ENCODE measurements around the gene TSPYL1.

TSPYL1 gene

DNA sequence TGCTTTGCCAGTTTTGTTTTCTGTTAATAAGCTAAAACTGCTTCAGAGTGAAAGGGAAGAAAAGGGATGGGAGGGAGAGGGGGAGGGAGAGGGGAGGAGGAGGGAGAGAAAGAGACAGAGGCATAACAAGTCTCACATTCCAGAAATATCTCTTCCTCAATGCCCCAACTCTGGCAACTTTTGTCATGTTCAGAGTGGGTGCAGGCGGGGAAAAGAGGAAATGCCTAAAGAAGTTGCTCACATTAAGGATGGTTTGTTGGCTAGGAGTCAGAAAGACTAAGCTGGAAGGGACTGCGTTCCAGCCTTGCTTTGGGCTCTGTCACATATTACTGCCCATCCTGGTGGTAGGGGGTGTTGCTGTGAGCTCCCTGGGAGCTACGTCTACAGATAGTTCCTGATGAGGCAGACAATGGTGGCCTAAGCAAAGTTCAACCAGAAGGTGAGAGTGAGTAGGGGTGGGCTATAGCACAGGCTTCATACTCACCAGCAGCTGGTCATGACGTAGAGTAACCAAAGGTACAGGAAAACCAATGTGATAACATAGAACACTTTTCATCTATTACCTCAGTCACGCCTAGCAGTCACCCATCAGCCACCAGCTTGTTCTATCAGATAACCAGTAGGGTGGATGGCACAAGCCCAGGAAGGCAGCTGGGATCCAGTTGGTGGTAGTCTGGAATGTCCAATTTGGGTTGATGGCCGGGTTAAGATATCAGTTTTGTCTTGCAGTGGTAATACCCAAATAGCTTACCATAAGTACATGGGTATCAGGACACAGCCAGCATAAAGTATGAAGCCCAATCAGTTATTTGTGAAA is 28.0 kb downstream of the TSPYL1 start:
- Histone ChIP-seq H3K4me3 (ENCODE audit: low read depth, low read length) (no peak overlapping the region), H3K4ac (ENCODE audit: low read depth, low read length) (peak overlapping the region; percentile 32), H2BK120ac (ENCODE audit: insufficient read depth, low read length, poor library complexity) (peak overlapping the region; percentile 4), H3K9ac (ENCODE audit: low read length) (peak overlapping the region; percentile 39), H2BK5ac (ENCODE audit: low read depth, low read length, poor library complexity) (peak overlapping the region; percentile 2), H3K4me1 (ENCODE audit: control insufficient read depth in 1 of 2, insufficient read depth in 2 of 2, low read length in 2 of 2) (peaks cover 14 to 23% of the 10 kb centered on the region in 2 experiments), H4K8ac (ENCODE audit: low read depth, low read length) (peak overlapping the region; percentile 25), H4K12ac (ENCODE audit: low read depth, low read length) (no peak overlapping the region), H3K9me3 (ENCODE audit: insufficient read depth, low read depth, low read length) (no peaks in the 10 kb centered on the region), H3K4me2 (ENCODE audit: low read length) (peak overlapping the region; percentile 55), H2AK5ac (ENCODE audit: low read length) (no peak overlapping the region), H3K18ac (ENCODE audit: low read length) (peak overlapping the region; percentile 10), H3K36me3 (ENCODE audit: control insufficient read depth in 1 of 2, insufficient read depth in 2 of 2, low read length in 2 of 2) (peaks cover 0 to 2% of the 10 kb centered on the region in 2 experiments), H4K91ac (ENCODE audit: low read depth, low read length) (peak overlapping the region; percentile 5), H3K79me1 (ENCODE audit: low read length) (peaks cover 11% of the 10 kb centered on the region), H2BK12ac (ENCODE audit: low read length) (no peak overlapping the region), H3K14ac (ENCODE audit: low read length) (peak overlapping the region; percentile 12), H2AFZ (ENCODE audit: insufficient read depth, low read length, poor library complexity) (no peak overlapping the region), H3K27me3 (ENCODE audit: insufficient read depth, low read length) (no peaks in the 10 kb centered on the region), H3K27ac (ENCODE audit: low read depth, low read length) (peak overlapping the region; percentile 89), H3K79me2 (ENCODE audit: control insufficient read depth, insufficient read depth, low read length, poor library complexity) (peaks cover 15% of the 10 kb centered on the region), H3K23ac (ENCODE audit: low read length) (no peak overlapping the region)
- no peak for DNase-seq
- WGBS (ENCODE audit: extremely low coverage, insufficient coverage, insufficient read length) = no CpG with 5 or more reads among the region's 6 CpGs

DNA sequence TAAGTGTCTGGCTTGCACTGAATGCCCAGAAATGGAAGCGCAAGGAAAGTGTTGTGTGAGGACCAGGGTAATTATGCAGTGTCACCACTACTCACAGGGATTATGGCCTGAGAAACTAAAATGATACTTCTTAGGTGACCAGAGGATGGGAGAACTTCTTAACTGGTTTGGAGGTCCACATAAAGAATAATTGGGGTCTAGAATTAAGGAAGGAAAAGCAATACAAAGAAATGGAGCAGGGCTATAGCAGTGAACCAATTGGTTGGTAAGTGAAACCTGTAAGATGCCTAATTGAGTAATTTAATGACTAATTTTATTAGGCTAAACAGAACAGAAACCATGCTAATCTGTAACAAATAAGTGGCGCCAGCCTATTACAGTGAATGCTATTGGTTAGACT is 31.2 kb downstream of the TSPYL1 start:
- Histone ChIP-seq H3K14ac (ENCODE audit: low read length) (no peak overlapping the region), H3K36me3 (ENCODE audit: control insufficient read depth in 1 of 2, insufficient read depth in 2 of 2, low read length in 2 of 2) (peaks cover 0 to 2% of the 10 kb centered on the region in 2 experiments), H3K27ac (ENCODE audit: low read depth, low read length) (no peak overlapping the region), H3K79me2 (ENCODE audit: control insufficient read depth, insufficient read depth, low read length, poor library complexity) (peaks cover 13% of the 10 kb centered on the region), H2BK5ac (ENCODE audit: low read depth, low read length, poor library complexity) (no peak overlapping the region), H4K8ac (ENCODE audit: low read depth, low read length) (no peak overlapping the region), H3K4me2 (ENCODE audit: low read length) (no peak overlapping the region), H3K23ac (ENCODE audit: low read length) (no peak overlapping the region), H2AFZ (ENCODE audit: insufficient read depth, low read length, poor library complexity) (no peak overlapping the region), H2BK120ac (ENCODE audit: insufficient read depth, low read length, poor library complexity) (no peak overlapping the region), H3K79me1 (ENCODE audit: low read length) (peaks cover 9% of the 10 kb centered on the region), H3K27me3 (ENCODE audit: insufficient read depth, low read length) (no peaks in the 10 kb centered on the region), H3K18ac (ENCODE audit: low read length) (no peak overlapping the region), H3K9ac (ENCODE audit: low read length) (no peak overlapping the region), H4K91ac (ENCODE audit: low read depth, low read length) (no peak overlapping the region), H3K4me3 (ENCODE audit: low read depth, low read length) (no peak overlapping the region), H2BK12ac (ENCODE audit: low read length) (no peak overlapping the region), H3K4me1 (ENCODE audit: control insufficient read depth in 1 of 2, insufficient read depth in 2 of 2, low read length in 2 of 2) (peaks cover 14 to 25% of the 10 kb centered on the region in 2 experiments), H2AK5ac (ENCODE audit: low read length) (no peak overlapping the region), H4K12ac (ENCODE audit: low read depth, low read length) (no peak overlapping the region), H3K9me3 (ENCODE audit: insufficient read depth, low read depth, low read length) (no peaks in the 10 kb centered on the region), H3K4ac (ENCODE audit: low read depth, low read length) (no peak overlapping the region)
- no CpG with 5 or more reads among the region's 2 CpGs for WGBS (ENCODE audit: extremely low coverage, insufficient coverage, insufficient read length)
- DNase-seq = no peak

DNA sequence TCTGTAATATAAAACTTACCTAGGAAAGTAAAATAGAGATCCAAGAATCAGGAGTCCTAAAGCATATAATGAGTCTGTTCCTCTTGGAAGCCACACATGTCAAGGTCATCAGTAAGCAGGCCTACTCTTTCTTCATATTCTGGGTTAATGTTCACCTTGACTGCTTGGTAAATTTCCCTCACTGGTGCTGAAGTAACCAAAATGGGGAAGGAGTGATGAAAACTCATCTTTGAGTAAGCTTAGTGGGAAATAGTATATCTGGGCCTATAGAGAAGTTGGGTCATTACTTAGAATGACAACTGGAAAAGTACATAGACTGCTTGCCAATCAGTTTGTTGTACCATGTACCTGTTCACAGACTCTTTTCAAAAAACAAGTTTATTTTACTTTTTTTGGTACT is 32.4 kb downstream of the TSPYL1 start:
- Histone ChIP-seq H3K9me3 (ENCODE audit: insufficient read depth, low read depth, low read length) (no peaks in the 10 kb centered on the region), H3K18ac (ENCODE audit: low read length) (no peak overlapping the region), H3K14ac (ENCODE audit: low read length) (no peak overlapping the region), H3K27me3 (ENCODE audit: insufficient read depth, low read length) (no peaks in the 10 kb centered on the region), H4K12ac (ENCODE audit: low read depth, low read length) (no peak overlapping the region), H2BK12ac (ENCODE audit: low read length) (no peak overlapping the region), H3K79me1 (ENCODE audit: low read length) (peaks cover 4% of the 10 kb centered on the region), H3K27ac (ENCODE audit: low read depth, low read length) (no peak overlapping the region), H2AK5ac (ENCODE audit: low read length) (no peak overlapping the region), H3K36me3 (ENCODE audit: control insufficient read depth in 1 of 2, insufficient read depth in 2 of 2, low read length in 2 of 2) (peaks cover 0 to 2% of the 10 kb centered on the region in 2 experiments), H4K8ac (ENCODE audit: low read depth, low read length) (no peak overlapping the region), H3K4me3 (ENCODE audit: low read depth, low read length) (no peak overlapping the region), H4K91ac (ENCODE audit: low read depth, low read length) (no peak overlapping the region), H3K4me1 (ENCODE audit: control insufficient read depth in 1 of 2, insufficient read depth in 2 of 2, low read length in 2 of 2) (peaks cover 9 to 16% of the 10 kb centered on the region in 2 experiments), H3K23ac (ENCODE audit: low read length) (no peak overlapping the region), H2BK5ac (ENCODE audit: low read depth, low read length, poor library complexity) (no peak overlapping the region), H3K4me2 (ENCODE audit: low read length) (no peak overlapping the region), H3K9ac (ENCODE audit: low read length) (no peak overlapping the region), H3K4ac (ENCODE audit: low read depth, low read length) (no peak overlapping the region), H2AFZ (ENCODE audit: insufficient read depth, low read length, poor library complexity) (no peak overlapping the region), H3K79me2 (ENCODE audit: control insufficient read depth, insufficient read depth, low read length, poor library complexity) (peaks cover 8% of the 10 kb centered on the region), H2BK120ac (ENCODE audit: insufficient read depth, low read length, poor library complexity) (no peak overlapping the region)
- no peak for DNase-seq

DNA sequence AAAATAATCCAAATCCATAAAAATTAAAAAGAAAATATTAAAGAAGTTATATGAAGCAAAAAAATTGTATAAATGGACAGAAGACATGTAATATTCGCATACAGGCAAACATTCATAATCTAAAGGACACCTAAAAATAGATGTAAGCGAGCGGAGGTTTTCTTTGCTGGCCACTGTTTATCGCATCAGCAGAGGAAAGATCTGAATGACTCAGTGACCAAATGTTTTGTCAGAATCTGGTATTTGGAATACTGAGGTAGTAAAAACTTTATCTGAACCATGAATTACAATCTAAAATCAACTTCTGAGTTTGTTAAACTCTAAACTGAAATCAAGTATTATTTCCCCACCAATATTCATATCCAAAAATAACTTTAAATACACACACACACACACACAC is 33.6 kb downstream of the TSPYL1 start:
- no peak overlapping the region for H3K18ac ChIP-seq (ENCODE audit: low read length)
- no peak overlapping the region for H3K27ac ChIP-seq (ENCODE audit: low read depth, low read length)
- peaks cover 0 to 2% of the 10 kb centered on the region in 2 experiments for H3K36me3 ChIP-seq (ENCODE audit: control insufficient read depth in 1 of 2, insufficient read depth in 2 of 2, low read length in 2 of 2)
- H3K9me3 ChIP-seq (ENCODE audit: insufficient read depth, low read depth, low read length) = no peaks in the 10 kb centered on the region
- no peak overlapping the region for H4K8ac ChIP-seq (ENCODE audit: low read depth, low read length)
- WGBS (ENCODE audit: extremely low coverage, insufficient coverage, insufficient read length) = no CpG with 5 or more reads among the region's 4 CpGs
- no peak overlapping the region for H3K23ac ChIP-seq (ENCODE audit: low read length)
- H2AFZ ChIP-seq (ENCODE audit: insufficient read depth, low read length, poor library complexity) = no peak overlapping the region
- H4K12ac ChIP-seq (ENCODE audit: low read depth, low read length) = no peak overlapping the region
- H2AK5ac ChIP-seq (ENCODE audit: low read length) = no peak overlapping the region
- no peak overlapping the region for H3K4me2 ChIP-seq (ENCODE audit: low read length)
- no peaks in the 10 kb centered on the region for H3K27me3 ChIP-seq (ENCODE audit: insufficient read depth, low read length)
- H3K9ac ChIP-seq (ENCODE audit: low read length) = no peak overlapping the region
- H3K79me1 ChIP-seq (ENCODE audit: low read length) = peaks cover 2% of the 10 kb centered on the region
- no peak overlapping the region for H4K91ac ChIP-seq (ENCODE audit: low read depth, low read length)
- H3K4me1 ChIP-seq (ENCODE audit: control insufficient read depth in 1 of 2, insufficient read depth in 2 of 2, low read length in 2 of 2) = peaks cover 5 to 9% of the 10 kb centered on the region in 2 experiments
- H3K14ac ChIP-seq (ENCODE audit: low read length) = no peak overlapping the region
- no peak overlapping the region for H2BK12ac ChIP-seq (ENCODE audit: low read length)
- H3K4ac ChIP-seq (ENCODE audit: low read depth, low read length) = no peak overlapping the region
- H3K4me3 ChIP-seq (ENCODE audit: low read depth, low read length) = no peak overlapping the region
- DNase-seq = no peak
- no peak overlapping the region for H2BK5ac ChIP-seq (ENCODE audit: low read depth, low read length, poor library complexity)
- peaks cover 6% of the 10 kb centered on the region for H3K79me2 ChIP-seq (ENCODE audit: control insufficient read depth, insufficient read depth, low read length, poor library complexity)
- no peak overlapping the region for H2BK120ac ChIP-seq (ENCODE audit: insufficient read depth, low read length, poor library complexity)

All from trophoblast cell (in vitro differentiated cells and primary cell).